Measurements from ENCODE around the gene HUNK.

DNA sequence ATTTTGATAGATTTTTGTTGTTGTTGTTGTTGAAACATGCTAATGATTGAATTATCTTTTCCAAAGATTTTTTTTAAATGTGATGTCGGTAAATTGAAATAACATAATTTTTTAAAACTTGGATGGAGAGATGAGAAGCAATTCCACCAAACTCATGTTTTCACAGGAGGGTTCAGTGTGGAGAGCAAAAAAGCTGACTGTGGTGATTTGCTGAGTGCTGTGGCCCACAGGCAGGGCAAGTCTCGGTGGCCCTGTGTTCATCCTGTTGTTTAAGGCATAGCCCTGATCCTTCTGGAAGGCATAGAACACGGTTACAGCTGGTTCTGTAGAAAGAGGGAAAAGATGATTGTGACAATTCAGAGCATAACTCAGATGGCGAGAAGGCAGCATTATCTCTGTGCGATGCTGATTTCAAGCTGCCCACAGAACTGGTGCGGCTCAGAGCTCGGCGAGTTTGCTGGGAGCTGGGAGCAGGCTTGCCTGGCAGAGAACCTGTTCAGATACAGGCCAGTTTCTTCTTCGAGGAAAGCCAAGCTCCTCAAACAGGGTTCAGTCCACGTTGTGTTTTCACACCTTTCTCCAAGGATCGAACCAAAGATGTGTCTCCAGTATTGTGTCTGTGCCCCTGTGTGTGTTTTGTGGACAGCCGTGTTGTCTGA lies 127.1 kb downstream of the HUNK start:
- TF ChIP-seq GATA2 (IDR thresholded peaks at IDR 0.05; ENCODE audit: low read depth, low read length) (no peak), GATA3 (IDR thresholded peaks at IDR 0.05; ENCODE audit: low read depth, low read length) (no peak)

All from SH-SY5Y (cell line).